ENCODE measurements around the gene CRELD1. TPM values are rescaled to one million over a fixed set of nuclear protein-coding genes. Genes with fewer than 3 reads are reported as not detected.

The CRELD1 gene
- total and polyA plus RNA-seq, 2 of the 13 experiments (the other 11 are each of a cell fraction or from before 2014, with no cell fraction given), result 27.1 to 61.9 TPM

GRCh38 chr3:9913601-9914000, 20.0 kb upstream of the CRELD1 start (continued):
- TF ChIP-seq, protein P1, sequence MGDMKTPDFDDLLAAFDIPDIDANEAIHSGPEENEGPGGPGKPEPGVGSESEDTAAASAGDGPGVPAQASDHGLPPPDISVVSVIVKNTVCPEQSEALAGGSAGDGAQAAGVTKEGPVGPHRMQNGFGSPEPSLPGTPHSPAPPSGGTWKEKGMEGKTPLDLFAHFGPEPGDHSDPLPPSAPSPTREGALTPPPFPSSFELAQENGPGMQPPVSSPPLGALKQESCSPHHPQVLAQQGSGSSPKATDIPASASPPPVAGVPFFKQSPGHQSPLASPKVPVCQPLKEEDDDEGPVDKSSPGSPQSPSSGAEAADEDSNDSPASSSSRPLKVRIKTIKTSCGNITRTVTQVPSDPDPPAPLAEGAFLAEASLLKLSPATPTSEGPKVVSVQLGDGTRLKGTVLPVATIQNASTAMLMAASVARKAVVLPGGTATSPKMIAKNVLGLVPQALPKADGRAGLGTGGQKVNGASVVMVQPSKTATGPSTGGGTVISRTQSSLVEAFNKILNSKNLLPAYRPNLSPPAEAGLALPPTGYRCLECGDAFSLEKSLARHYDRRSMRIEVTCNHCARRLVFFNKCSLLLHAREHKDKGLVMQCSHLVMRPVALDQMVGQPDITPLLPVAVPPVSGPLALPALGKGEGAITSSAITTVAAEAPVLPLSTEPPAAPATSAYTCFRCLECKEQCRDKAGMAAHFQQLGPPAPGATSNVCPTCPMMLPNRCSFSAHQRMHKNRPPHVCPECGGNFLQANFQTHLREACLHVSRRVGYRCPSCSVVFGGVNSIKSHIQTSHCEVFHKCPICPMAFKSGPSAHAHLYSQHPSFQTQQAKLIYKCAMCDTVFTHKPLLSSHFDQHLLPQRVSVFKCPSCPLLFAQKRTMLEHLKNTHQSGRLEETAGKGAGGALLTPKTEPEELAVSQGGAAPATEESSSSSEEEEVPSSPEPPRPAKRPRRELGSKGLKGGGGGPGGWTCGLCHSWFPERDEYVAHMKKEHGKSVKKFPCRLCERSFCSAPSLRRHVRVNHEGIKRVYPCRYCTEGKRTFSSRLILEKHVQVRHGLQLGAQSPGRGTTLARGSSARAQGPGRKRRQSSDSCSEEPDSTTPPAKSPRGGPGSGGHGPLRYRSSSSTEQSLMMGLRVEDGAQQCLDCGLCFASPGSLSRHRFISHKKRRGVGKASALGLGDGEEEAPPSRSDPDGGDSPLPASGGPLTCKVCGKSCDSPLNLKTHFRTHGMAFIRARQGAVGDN (CRISPR knock-in tag; IDR thresholded peaks at IDR 0.05), result peak; percentile 20; the same call in 1 of the 2 replicates
- TF ChIP-seq AKNA (CRISPR knock-in tag; IDR thresholded peaks at IDR 0.05; ENCODE audit: borderline replicate concordance) (no peak), HOXA9 (CRISPR knock-in tag; IDR thresholded peaks at IDR 0.05; ENCODE audit: borderline replicate concordance) (no peak), ARID4A (CRISPR knock-in tag; IDR thresholded peaks at IDR 0.05; ENCODE audit: borderline replicate concordance) (peak; percentile 36; the same call in 1 of the 2 replicates), RFX3 (CRISPR knock-in tag; IDR thresholded peaks at IDR 0.05) (no peak), HDAC2 (CRISPR knock-in tag; IDR thresholded peaks at IDR 0.05) (no peak), ZNF569 (CRISPR knock-in tag; IDR thresholded peaks at IDR 0.05; ENCODE audit: borderline replicate concordance) (no peak), RARG (CRISPR knock-in tag; IDR thresholded peaks at IDR 0.05; ENCODE audit: low read depth) (no peak), ZNF720 (CRISPR knock-in tag; IDR thresholded peaks at IDR 0.05) (no peak), ZBTB25 (CRISPR knock-in tag; IDR thresholded peaks at IDR 0.05) (no peak)
- TF ChIP-seq, protein P2, sequence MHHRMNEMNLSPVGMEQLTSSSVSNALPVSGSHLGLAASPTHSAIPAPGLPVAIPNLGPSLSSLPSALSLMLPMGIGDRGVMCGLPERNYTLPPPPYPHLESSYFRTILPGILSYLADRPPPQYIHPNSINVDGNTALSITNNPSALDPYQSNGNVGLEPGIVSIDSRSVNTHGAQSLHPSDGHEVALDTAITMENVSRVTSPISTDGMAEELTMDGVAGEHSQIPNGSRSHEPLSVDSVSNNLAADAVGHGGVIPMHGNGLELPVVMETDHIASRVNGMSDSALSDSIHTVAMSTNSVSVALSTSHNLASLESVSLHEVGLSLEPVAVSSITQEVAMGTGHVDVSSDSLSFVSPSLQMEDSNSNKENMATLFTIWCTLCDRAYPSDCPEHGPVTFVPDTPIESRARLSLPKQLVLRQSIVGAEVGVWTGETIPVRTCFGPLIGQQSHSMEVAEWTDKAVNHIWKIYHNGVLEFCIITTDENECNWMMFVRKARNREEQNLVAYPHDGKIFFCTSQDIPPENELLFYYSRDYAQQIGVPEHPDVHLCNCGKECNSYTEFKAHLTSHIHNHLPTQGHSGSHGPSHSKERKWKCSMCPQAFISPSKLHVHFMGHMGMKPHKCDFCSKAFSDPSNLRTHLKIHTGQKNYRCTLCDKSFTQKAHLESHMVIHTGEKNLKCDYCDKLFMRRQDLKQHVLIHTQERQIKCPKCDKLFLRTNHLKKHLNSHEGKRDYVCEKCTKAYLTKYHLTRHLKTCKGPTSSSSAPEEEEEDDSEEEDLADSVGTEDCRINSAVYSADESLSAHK (CRISPR knock-in tag; IDR thresholded peaks at IDR 0.05; ENCODE audit: borderline replicate concordance), result no peak
